Ishikawa (cell line): Measurements from ENCODE around the gene RIN3.

Source experiments
- MAX ChIP-seq: IDR thresholded peaks from 2 replicates; pipeline ENCODE4 v1.6.1; 2012
- TAF1 ChIP-seq: IDR thresholded peaks from 2 replicates; pipeline ENCODE4 v1.6.1; 2012; ENCODE audit warnings: low read depth, mild to moderate bottlenecking

GRCh38 chr14:92679246-92679645, 165.7 kb downstream of the RIN3 start:
- TF ChIP-seq TAF1 (no peak), MAX (no peak)
